Adipocyte (in vitro differentiated cells): ENCODE data around the gene NDST1.
A peak's percentile ranks its signal among the peaks of the same experiment; 100 is the strongest.
"Not testable (repeated sequence)": the region's sequence is repeated elsewhere in the genome, so short reads cannot be mapped to it uniquely, and the experiment has no call there.

Source experiments
- DNase-seq: peaks from one replicate; pipeline ENCODE4 v3.0.0-alpha.2; 2015; ENCODE audit warnings: low read depth
- H3K27me3 ChIP-seq: replicated peaks from 2 replicates; pipeline ENCODE4 v1.7.0; 2013; ENCODE audit warnings: mild to moderate bottlenecking, low read length, moderate library complexity; ENCODE audit not compliant: control insufficient read depth, insufficient read depth
- H3K36me3 ChIP-seq: 2 replicates; pipeline ENCODE4 v1.7.0; 2013; ENCODE audit warnings: low read length, mild to moderate bottlenecking, moderate library complexity; ENCODE audit not compliant: control insufficient read depth, insufficient read depth, severe bottlenecking
- H3K4me1 ChIP-seq: 2 replicates; pipeline ENCODE4 v1.7.0; 2013; ENCODE audit warnings: mild to moderate bottlenecking, low read length, moderate library complexity; ENCODE audit not compliant: control insufficient read depth, insufficient read depth
- H3K4me3 ChIP-seq: 2 replicates; pipeline ENCODE4 v1.7.0; 2013; ENCODE audit warnings: mild to moderate bottlenecking, low read length, moderate library complexity
- H3K9ac ChIP-seq: 2 replicates; pipeline ENCODE4 v1.7.0; 2013; ENCODE audit warnings: mild to moderate bottlenecking, low read length, moderate library complexity
- H3K9me3 ChIP-seq: 2 replicates; pipeline ENCODE4 v1.7.0; 2013; ENCODE audit warnings: mild to moderate bottlenecking, low read length, moderate library complexity; ENCODE audit not compliant: control insufficient read depth

Gene NDST1

DNA sequence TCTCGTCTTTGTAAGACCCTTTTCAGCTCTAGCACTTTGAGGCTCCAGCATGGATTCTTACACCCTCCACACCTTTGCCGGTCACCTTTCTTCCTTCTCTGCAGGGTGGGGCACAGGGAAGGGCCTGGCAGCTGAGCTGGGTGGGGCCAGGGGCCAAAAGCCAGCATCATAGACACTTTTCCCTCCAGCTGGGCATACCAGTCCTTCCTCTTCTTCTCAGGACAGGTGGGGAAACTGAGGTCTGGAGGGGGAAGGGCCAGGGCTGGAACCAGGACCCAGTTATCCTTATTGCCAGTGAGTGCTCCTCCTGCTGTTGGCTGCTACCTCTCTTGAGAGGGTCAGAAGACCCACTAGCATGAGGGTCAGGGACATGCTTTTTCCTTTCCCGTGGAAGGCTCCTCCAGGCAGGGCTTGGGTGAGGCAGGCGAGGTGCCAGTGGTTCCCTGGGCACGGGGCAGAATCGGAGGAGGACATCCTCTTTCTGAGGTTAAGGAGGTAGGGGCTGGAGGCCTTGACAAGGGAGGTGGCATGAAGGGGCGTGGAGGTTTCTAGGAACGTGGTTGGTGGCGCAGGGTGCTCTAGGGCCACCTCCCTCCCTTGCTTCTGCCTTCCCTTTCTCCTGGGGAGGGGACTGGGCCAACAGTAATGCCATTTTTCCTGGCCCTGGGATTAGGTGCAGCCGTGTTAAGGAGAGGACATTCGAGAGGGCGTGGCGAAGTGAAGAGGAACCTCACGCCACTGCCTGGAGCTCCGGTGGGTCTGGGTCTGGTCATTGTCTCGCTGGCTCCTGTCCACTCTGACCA, at the start of gene NDST1:
Gene NDST1, plus strand, starts transcription at position 658 of the 803 bp plus-strand sequence. CDS start 13,124 bp downstream, outside the sequence.
- Histone ChIP-seq H3K9me3 (no peaks in the 10 kb centered on the region), H3K27me3 (no peaks in the 10 kb centered on the region), H3K4me1 (peaks cover 84% of the 10 kb centered on the region), H3K4me3 (no peak within 1 kb of the TSS), H3K9ac (peak within 1 kb of the TSS; percentile 19), H3K36me3 (peaks cover 3% of the 10 kb centered on the region)
- DNase-seq, result no peak

DNA sequence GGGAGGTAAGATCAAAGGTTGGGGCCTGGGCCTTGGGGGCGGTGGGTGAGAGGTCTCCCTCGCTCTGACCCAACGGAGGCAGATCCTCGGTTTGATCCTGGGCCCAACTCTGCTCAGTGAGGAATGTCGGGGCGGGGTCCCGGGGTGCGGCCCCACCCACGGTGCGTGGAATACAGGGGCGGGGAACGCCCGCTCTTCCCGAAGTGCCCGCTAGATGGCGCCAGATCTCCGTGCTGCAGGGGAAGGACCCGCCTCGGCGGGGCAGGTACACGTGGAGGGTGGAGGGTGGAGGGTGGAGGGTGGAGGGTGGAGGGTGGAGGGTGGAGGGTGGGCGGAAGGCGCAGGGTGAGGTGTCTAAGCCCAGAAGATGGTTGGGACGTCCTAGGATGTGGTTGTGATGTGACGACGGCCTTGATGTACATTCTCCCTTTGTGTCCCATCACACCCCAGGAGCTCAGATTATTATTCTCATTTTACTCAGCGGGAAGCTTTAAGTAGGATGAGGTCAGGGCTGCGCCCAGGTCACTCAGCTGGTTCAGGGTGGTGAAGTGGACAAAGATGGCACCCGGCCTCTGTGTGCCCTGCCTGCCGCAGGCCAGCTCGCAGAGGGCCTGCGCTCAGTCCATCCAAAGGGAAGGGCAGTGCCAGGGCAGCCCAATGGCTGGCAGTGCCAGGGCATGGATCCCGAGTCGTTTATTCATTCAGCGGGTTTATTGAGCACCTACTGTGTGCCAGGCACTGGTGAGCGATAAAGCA, 49.0 kb upstream of the NDST1 start:
- Histone ChIP-seq H3K4me3 (no peak overlapping the region), H3K36me3 (no peaks in the 10 kb centered on the region), H3K9ac (peak overlapping the region; percentile 49), H3K27me3 (no peaks in the 10 kb centered on the region), H3K9me3 (no peaks in the 10 kb centered on the region), H3K4me1 (peaks cover 11% of the 10 kb centered on the region)
- DNase-seq, result peak; percentile 83

DNA sequence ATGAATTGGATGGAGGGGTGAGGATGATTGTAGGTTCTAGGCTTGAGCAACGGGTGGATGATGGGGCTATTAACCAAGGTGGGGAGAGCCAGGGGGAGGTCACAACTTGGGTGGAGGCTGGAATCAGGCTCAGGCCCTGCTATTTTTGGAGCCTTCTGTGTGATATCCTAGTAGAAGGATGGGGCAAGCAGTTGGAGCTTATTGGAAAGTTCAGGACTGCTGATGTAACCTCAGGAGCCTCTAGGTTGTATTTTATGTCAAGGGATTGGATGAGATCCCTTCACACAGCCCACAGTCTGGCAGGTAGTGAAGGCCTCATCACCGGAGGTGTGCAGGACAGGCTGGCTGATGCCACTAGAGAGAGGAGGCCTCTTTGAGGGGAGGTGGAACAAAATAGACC, 47.1 kb upstream of the NDST1 start:
- H3K9ac ChIP-seq, result no peak overlapping the region

DNA sequence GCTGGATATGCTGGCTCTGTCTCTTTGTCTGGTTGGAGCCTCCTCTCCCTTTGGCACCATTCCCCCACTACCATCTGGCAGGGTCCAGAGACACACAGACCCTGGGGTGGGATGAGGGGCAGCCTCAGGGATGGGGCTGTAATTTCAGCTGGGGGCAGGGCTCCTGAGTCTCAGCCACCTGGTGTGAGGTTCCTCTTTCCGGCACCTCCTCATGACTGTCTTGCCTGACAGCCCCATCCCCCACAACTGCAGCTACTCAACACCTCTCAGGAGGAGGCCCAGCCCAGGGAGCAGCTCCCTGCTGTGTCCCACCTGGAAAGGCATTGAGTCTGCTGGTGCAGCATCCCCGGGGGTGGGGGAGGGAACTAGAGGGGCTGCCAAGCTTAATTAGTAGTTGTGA, 46.7 kb upstream of the NDST1 start:
- no peak overlapping the region for H3K4me3 ChIP-seq
- no peaks in the 10 kb centered on the region for H3K36me3 ChIP-seq
- no peak overlapping the region for H3K9ac ChIP-seq
- no peaks in the 10 kb centered on the region for H3K27me3 ChIP-seq
- H3K9me3 ChIP-seq, result no peaks in the 10 kb centered on the region
- DNase-seq, result no peak
- H3K4me1 ChIP-seq, result peaks cover 20% of the 10 kb centered on the region

More for the DNA sequence above, 47.1 kb upstream of the NDST1 start:
- Histone ChIP-seq H3K27me3 (no peaks in the 10 kb centered on the region), H3K4me3 (no peak overlapping the region), H3K4me1 (peaks cover 20% of the 10 kb centered on the region), H3K36me3 (no peaks in the 10 kb centered on the region), H3K9me3 (no peaks in the 10 kb centered on the region)
- no peak for DNase-seq

DNA sequence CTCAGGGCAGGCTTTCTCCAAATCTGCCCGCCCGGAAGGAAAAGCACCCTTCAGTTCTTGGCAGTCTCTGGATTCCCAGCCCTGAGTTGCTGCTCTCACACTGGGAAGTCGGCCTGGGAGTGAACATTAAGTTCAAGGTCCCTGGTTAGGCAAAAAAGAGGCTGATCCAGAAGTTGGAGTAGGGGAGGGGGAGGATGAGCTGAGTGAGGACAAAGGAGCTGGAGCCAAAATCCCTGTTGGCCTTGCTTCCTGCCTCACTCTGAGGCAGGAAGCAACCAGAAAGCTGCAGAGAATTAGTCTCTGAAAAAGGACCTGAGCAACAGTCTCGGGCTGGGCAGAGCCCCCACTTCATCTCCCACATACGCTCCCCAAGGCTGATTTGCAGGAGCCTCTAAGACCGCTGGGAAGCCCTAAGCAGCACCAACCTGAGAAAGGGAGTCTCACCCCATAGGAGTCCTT, 43.3 kb upstream of the NDST1 start:
- H3K36me3 ChIP-seq, result no peaks in the 10 kb centered on the region
- H3K27me3 ChIP-seq, result no peaks in the 10 kb centered on the region
- peak overlapping the region; percentile 72 for H3K9ac ChIP-seq
- H3K9me3 ChIP-seq, result no peaks in the 10 kb centered on the region
- no peak overlapping the region for H3K4me3 ChIP-seq
- no peak for DNase-seq
- peaks cover 21% of the 10 kb centered on the region for H3K4me1 ChIP-seq

DNA sequence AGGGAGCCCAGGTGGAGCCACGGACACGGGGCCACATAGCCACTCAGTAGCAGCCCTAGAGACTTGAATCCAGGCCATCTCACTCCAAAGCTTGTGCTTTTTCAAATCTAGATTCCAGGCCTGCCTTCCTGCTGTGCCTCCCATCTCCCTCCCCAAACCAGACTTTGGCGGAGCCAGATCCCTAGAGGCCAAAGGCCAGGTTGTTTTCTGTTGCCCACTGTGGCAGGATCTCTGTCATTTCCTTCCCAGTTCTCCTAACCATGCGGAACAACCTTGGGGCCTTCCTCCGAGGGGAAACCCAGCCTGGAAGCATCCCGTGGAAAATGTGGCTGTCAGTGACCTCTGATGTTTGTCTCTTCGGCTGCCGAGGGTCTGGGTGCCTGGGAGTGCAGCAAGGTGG, 42.0 kb upstream of the NDST1 start:
- Histone ChIP-seq H3K27me3 (no peaks in the 10 kb centered on the region), H3K9ac (no peak overlapping the region), H3K4me1 (peaks cover 26% of the 10 kb centered on the region), H3K4me3 (no peak overlapping the region), H3K36me3 (no peaks in the 10 kb centered on the region), H3K9me3 (no peaks in the 10 kb centered on the region)
- DNase-seq, result no peak

DNA sequence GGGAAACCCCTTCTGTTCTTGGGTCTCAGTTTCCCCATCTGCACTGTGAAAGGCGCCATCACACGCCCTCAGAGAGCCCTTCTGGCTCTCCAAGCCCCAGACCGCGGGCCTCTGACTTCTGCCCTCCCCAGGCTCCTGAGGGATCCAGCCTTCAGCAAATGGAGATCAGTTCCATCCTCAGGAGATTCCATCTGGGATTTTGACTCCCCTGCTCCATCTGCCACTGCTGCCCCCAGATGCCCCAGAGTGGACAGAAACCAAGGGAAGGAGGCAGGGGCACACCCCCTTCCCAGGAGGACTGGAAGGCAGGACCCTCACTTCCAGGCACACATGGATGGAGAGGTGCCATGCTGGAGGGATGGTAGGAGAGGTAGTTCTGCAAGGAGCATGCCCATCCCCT, 39.7 kb upstream of the NDST1 start:
- Histone ChIP-seq H3K27me3 (no peaks in the 10 kb centered on the region), H3K4me1 (peaks cover 32% of the 10 kb centered on the region), H3K36me3 (no peaks in the 10 kb centered on the region), H3K9ac (no peak overlapping the region), H3K9me3 (no peaks in the 10 kb centered on the region), H3K4me3 (no peak overlapping the region)
- no peak for DNase-seq

DNA sequence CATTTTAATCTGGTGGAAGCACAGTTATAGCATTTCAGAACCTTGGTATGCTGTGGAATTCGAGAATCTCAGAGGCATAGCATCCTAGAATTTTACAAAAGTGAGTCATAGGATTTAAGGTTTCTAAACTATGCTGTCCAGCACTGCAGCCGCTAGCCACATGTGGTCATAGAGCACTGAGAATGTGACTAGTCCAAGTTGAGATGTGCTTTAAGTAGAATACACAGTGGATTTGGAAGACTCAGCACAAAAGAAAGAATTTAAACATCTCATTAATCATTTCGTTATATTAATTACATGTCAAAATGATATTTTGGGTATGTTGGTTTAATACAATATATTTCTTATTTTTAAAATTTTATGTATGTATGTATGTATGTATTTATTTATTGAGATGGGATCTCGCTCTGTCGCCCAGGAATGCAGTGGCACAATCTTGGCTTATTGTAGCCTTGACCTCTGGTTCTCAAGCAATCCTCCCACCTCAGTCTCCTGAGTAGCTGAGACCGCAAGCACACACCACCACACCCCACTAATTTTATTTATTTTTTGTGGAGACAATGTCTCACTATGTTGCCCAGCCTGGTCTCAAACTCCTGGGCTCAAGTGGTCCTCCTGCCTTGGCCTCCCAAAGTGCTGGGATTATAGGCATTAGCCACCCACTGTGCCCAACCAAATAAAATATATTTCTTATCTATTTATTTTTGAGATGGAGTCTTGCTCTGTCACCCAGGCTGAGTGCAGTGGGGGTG, 38.0 kb upstream of the NDST1 start:
- H3K4me3 ChIP-seq, result no peak overlapping the region
- H3K27me3 ChIP-seq, result no peaks in the 10 kb centered on the region
- H3K4me1 ChIP-seq, result peaks cover 32% of the 10 kb centered on the region
- no peaks in the 10 kb centered on the region for H3K36me3 ChIP-seq
- no peak overlapping the region for H3K9ac ChIP-seq
- DNase-seq, result peak; percentile 95
- no peaks in the 10 kb centered on the region for H3K9me3 ChIP-seq

DNA sequence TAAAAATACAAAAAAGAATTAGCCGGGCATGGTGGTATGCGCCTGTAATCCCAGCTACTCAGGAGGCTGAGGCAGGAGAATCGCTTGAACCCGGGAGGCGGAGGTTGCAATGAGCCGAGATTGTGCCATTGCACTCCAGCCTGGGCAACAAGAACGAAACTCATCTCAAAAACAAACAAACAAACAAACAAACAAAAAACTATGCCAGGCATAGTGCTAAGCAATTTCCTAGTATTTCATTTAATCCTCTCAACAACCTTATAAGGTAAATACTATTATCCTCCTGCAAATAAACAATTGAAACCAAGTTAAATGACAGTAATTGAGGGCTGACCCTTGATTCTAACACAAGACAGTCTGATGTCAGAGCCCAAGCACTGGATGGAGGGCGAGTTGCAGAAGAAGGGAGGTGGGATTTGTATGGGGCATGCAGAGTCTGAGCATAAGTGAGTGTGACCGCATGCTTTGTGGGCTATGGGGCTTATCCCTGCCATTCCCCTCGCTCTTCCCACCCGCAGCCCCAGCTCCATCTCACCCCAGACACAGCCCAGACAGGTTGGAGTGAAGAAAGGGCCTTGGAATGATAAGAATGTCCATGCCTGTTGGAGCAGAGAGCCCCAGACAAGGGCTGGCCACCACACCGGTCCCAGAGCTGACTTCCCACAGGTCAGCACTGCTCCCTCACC, 34.1 kb upstream of the NDST1 start:
- H3K36me3 ChIP-seq, result no peaks in the 10 kb centered on the region
- H3K4me1 ChIP-seq, result peaks cover 38% of the 10 kb centered on the region
- no peak overlapping the region for H3K9ac ChIP-seq
- H3K4me3 ChIP-seq, result no peak overlapping the region
- H3K9me3 ChIP-seq, result no peaks in the 10 kb centered on the region
- peak; percentile 34 for DNase-seq
- H3K27me3 ChIP-seq, result no peaks in the 10 kb centered on the region

DNA sequence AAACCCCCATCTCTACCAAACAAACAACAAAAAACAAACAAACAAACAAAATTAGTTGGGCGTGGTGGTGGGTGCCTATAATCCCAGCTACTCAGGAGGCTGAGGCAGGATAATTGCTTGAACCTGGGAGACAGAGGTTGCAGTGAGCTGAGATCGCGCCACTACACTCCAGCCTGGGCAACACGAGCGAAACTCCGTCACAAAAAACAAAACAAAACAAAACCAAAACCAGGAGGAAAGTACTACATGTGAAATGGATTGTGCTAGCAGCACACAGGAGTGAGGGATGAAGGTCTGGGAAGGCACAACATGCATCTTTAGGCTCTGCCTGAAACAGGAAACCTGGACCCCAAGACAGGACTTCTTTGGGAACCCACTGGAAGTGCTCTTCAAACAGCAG, 31.4 kb upstream of the NDST1 start:
- not testable (repeated sequence) for H3K4me3 ChIP-seq, H3K9me3 ChIP-seq, H3K27me3 ChIP-seq, H3K9ac ChIP-seq, DNase-seq, H3K36me3 ChIP-seq
- H3K4me1 ChIP-seq, result peaks cover 26% of the 10 kb centered on the region
